H9 (cell line): ENCODE measurements around the gene ENTR1. TPM values are rescaled to one million over a fixed set of nuclear protein-coding genes. Genes with fewer than 3 reads are reported as not detected.

Experiments
- DNase-seq: peaks from one replicate; pipeline ENCODE4 v3.0.0-alpha.2; 2017
- H2AFZ ChIP-seq: one replicate; pipeline ENCODE4 v1.6.1; 2013; ENCODE audit warnings: mild to moderate bottlenecking, low read length, control low read depth, moderate library complexity
- H2AK5ac ChIP-seq: 2 replicates; pipeline ENCODE4 v1.6.1; 2013; ENCODE audit warnings: low read length, control low read depth, mixed read lengths; ENCODE audit not compliant: insufficient read length
- H2BK120ac ChIP-seq: one replicate; pipeline ENCODE4 v1.6.1; 2013; ENCODE audit warnings: low read depth, mild to moderate bottlenecking, low read length, control low read depth, inconsistent platforms; ENCODE audit not compliant: poor library complexity, severe bottlenecking
- H2BK12ac ChIP-seq: 2 replicates; pipeline ENCODE4 v1.6.1; 2013; ENCODE audit warnings: low read length, control low read depth, mixed read lengths, low read depth; ENCODE audit not compliant: insufficient read length
- H2BK15ac ChIP-seq: 2 replicates; pipeline ENCODE4 v1.6.1; 2013; ENCODE audit warnings: low read depth, low read length, control low read depth
- H2BK20ac ChIP-seq: one replicate; pipeline ENCODE4 v1.6.1; 2013; ENCODE audit warnings: low read depth, mild to moderate bottlenecking, low read length, control low read depth, inconsistent platforms; ENCODE audit not compliant: poor library complexity, severe bottlenecking
- H2BK5ac ChIP-seq: 2 replicates; pipeline ENCODE4 v1.6.1; 2013; ENCODE audit warnings: low read length, control low read depth, mixed read lengths; ENCODE audit not compliant: insufficient read length
- H3K14ac ChIP-seq: 2 replicates; pipeline ENCODE4 v1.6.1; 2013; ENCODE audit warnings: low read length, control low read depth; ENCODE audit not compliant: insufficient read depth
- H3K18ac ChIP-seq: 2 replicates; pipeline ENCODE4 v1.6.1; 2013; ENCODE audit warnings: low read depth, mild to moderate bottlenecking, mixed read lengths, low read length, control low read depth; ENCODE audit not compliant: insufficient read length
- H3K23ac ChIP-seq: 2 replicates; pipeline ENCODE4 v1.6.1; 2013; ENCODE audit warnings: low read length, control low read depth, mixed read lengths, low read depth; ENCODE audit not compliant: insufficient read length
- H3K23me2 ChIP-seq: 2 replicates; pipeline ENCODE4 v1.6.1; 2013; ENCODE audit warnings: low read depth, mild to moderate bottlenecking, mixed read lengths, low read length, control low read depth; ENCODE audit not compliant: insufficient read length, poor library complexity, severe bottlenecking
- H3K27ac ChIP-seq: 2 replicates; pipeline ENCODE4 v1.5.1; 2013; ENCODE audit warnings: low read length, control low read depth, mixed read lengths, low read depth; ENCODE audit not compliant: insufficient read length
- H3K27me3 ChIP-seq: 2 replicates; pipeline ENCODE4 v1.6.1; 2013; ENCODE audit warnings: low read length, control low read depth, inconsistent platforms; ENCODE audit not compliant: insufficient read depth
- H3K4ac ChIP-seq: 2 replicates; pipeline ENCODE4 v1.6.1; 2013; ENCODE audit warnings: low read depth, mild to moderate bottlenecking, control low read depth, inconsistent platforms, low read length, moderate library complexity
- H3K4me1 ChIP-seq: 2 replicates; pipeline ENCODE4 v1.6.1; 2013; ENCODE audit warnings: low read length, control low read depth, inconsistent platforms; ENCODE audit not compliant: insufficient read depth
- H3K4me2 ChIP-seq: 2 replicates; pipeline ENCODE4 v1.6.1; 2013; ENCODE audit warnings: low read length, control low read depth, mixed read lengths; ENCODE audit not compliant: insufficient read length, insufficient read depth
- H3K56ac ChIP-seq: 2 replicates; pipeline ENCODE4 v1.6.1; 2013; ENCODE audit warnings: low read depth, mild to moderate bottlenecking, mixed read lengths, low read length, control low read depth; ENCODE audit not compliant: insufficient read length
- H3K79me1 ChIP-seq: 2 replicates; pipeline ENCODE4 v1.6.1; 2013; ENCODE audit warnings: low read depth, mild to moderate bottlenecking, moderate library complexity, low read length, control low read depth, inconsistent platforms; ENCODE audit not compliant: insufficient read depth, poor library complexity, severe bottlenecking
- H3K79me2 ChIP-seq: 2 replicates; pipeline ENCODE4 v1.6.1; 2013; ENCODE audit warnings: low read length, control low read depth, inconsistent platforms; ENCODE audit not compliant: insufficient read depth
- H3K9ac ChIP-seq: 2 replicates; pipeline ENCODE4 v1.6.1; 2013; ENCODE audit warnings: low read length, control low read depth, mixed read lengths; ENCODE audit not compliant: insufficient read length; ENCODE audit errors: extremely low read depth
- H3K9me3 ChIP-seq: one replicate; pipeline ENCODE4 v1.6.1; 2013; ENCODE audit warnings: low read depth, low read length, inconsistent platforms; ENCODE audit not compliant: control insufficient read depth
- H3T11ph ChIP-seq: one replicate; pipeline ENCODE4 v1.6.1; 2013; ENCODE audit warnings: mild to moderate bottlenecking, low read length, control low read depth, inconsistent platforms
- H4K20me1 ChIP-seq: one replicate; pipeline ENCODE4 v1.6.1; 2013; ENCODE audit not compliant: control insufficient read depth, insufficient read length, insufficient read depth
- H4K5ac ChIP-seq: 2 replicates; pipeline ENCODE4 v1.6.1; 2013; ENCODE audit warnings: low read depth, mild to moderate bottlenecking, mixed read lengths, low read length, control low read depth; ENCODE audit not compliant: insufficient read length
- H4K8ac ChIP-seq: replicated peaks from 2 replicates; pipeline ENCODE4 v1.6.1; 2013; ENCODE audit warnings: low read length, control low read depth, mixed read lengths, low read depth; ENCODE audit not compliant: insufficient read length
- H4K91ac ChIP-seq: 2 replicates; pipeline ENCODE4 v1.6.1; 2013; ENCODE audit warnings: low read depth, mild to moderate bottlenecking, moderate library complexity, mixed read lengths, low read length, control low read depth; ENCODE audit not compliant: insufficient read length
- H3K27ac Mint-ChIP-seq, 3 experiments: 2 replicates in 2 of 3; 3 replicates in 1 of 3; pipeline ENCODE4 v1.8.0; 2020 to 2021; ENCODE audit warnings: mixed read lengths in 3 of 3, mild to moderate bottlenecking in 1 of 3, moderate library complexity in 1 of 3
- H3K27me3 Mint-ChIP-seq: 2 replicates; pipeline ENCODE4 v1.8.0; 2021; ENCODE audit warnings: low read depth, mild to moderate bottlenecking, moderate library complexity, mixed read lengths
- H3K36me3 Mint-ChIP-seq, 3 experiments: 2 replicates in 2 of 3; 3 replicates in 1 of 3; pipeline ENCODE4 v1.8.0; 2020 to 2021; ENCODE audit warnings: low read depth in 3 of 3, mixed read lengths in 3 of 3; ENCODE audit not compliant: insufficient read depth in 1 of 3
- H3K4me1 Mint-ChIP-seq, 2 experiments: 2 replicates each; pipeline ENCODE4 v1.8.0; 2020; ENCODE audit warnings: mixed read lengths in 2 of 2
- H3K4me3 Mint-ChIP-seq, 2 experiments: 2 replicates in 1 of 2; 3 replicates in 1 of 2; pipeline ENCODE4 v1.8.0; 2020 to 2021; ENCODE audit warnings: mild to moderate bottlenecking in 2 of 2, mixed read lengths in 2 of 2, moderate library complexity in 1 of 2
- H3K9me3 Mint-ChIP-seq, 2 experiments: 2 replicates in 1 of 2; 3 replicates in 1 of 2; pipeline ENCODE4 v1.8.0; 2020; ENCODE audit warnings: mild to moderate bottlenecking in 2 of 2, mixed read lengths in 2 of 2, moderate library complexity in 1 of 2
- CTCF ChIP-seq: fragments of 200-600 bp; sonication (generic); conservative IDR thresholded peaks from 3 replicates; pipeline ENCODE4 v1.8.0; 2021; ENCODE audit warnings: antibody characterized with exemption, mild to moderate bottlenecking
- WGBS: extraction: QIAGEN DNeasy Blood & Tissue Kit; methylation state at CpG from one replicate; pipeline ENCODE4 v1.1.7; 2013; ENCODE audit warnings: missing lambda C conversion rate, low lambda C conversion rate, mixed read lengths; ENCODE audit not compliant: insufficient read length; ENCODE audit errors: extremely low coverage; 5-methylcytosine and 5-hydroxymethylcytosine counted together
- total RNA-seq: library from RNA; stranded (reverse); gene quantifications from 2 replicates; pipeline ENCODE4 v1.2.1, GENCODE V29; 2021

Gene ENTR1
- total RNA-seq, 1 experiment from 2014 or later, result 108 TPM

DNA sequence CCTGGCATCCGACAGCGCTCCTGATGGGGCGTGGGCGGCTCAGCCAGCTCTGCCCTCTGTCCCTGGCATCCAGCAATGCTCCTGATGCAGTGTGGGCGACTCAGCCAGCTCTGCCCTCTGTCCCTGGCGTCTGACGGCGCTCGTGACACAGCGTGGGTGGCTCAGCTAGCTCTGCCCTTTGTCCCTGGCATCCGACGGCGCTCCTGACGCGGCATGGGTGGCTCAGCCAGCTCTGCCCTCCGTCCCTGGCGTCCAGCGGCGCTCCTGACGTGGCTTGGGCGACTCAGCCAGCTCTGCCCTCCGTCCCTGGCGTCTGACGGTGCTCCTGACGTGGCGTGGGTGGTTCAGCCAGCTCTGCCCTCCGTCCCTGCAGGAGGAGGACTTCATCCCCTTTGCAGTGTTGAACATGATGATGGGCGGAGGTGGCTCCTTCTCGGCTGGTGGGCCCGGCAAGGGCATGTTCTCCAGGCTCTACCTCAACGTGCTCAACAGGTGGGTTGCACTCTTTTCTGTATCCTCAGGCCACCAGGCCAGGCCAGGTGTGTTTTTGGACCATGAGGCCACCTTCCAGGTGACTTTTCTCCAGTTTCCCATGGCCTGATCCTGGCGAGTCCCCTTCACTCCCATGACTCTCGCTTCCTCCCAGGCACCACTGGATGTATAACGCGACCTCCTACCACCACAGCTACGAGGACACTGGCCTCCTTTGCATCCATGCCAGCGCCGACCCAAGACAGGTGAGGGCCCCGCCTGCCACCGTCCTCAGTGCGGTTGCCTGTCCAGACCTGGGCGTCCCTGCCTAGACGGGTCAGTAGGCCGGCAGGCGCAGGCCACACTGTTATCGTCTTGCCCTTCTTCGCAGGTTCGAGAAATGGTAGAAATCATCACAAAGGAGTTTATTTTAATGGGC, 8.0 kb upstream of the ENTR1 start:
- Histone ChIP-seq H3K4ac (no peak overlapping the region), H3K4me2 (no peak overlapping the region), H2BK12ac (no peak overlapping the region), H2BK120ac (no peak overlapping the region), H2BK15ac (no peak overlapping the region), H3K23me2 (no peaks in the 10 kb centered on the region), H4K8ac (no peak overlapping the region), H2AFZ (no peak overlapping the region), H3K4me1 (no peaks in the 10 kb centered on the region), H3K27ac (no peak overlapping the region), H2BK20ac (no peak overlapping the region), H3K9me3 (no peaks in the 10 kb centered on the region), H3K14ac (no peak overlapping the region), H3T11ph (no peak overlapping the region), H4K91ac (no peak overlapping the region), H3K27me3 (no peaks in the 10 kb centered on the region), H2AK5ac (no peak overlapping the region), H2BK5ac (no peak overlapping the region), H3K18ac (no peak overlapping the region), H4K5ac (no peak overlapping the region), H3K56ac (no peak overlapping the region), H3K23ac (no peak overlapping the region), H4K20me1 (no peaks in the 10 kb centered on the region), H3K79me2 (no peaks in the 10 kb centered on the region), H3K9ac (no peak overlapping the region), H3K79me1 (no peaks in the 10 kb centered on the region)
- Mint-ChIP-seq H3K27ac (no peak overlapping the region), H3K27me3 (no peaks in the 10 kb centered on the region), H3K4me3 (no peak overlapping the region), H3K9me3 (no peaks in the 10 kb centered on the region), H3K36me3 (peaks cover 37 to 88% (median 74%) of the 10 kb centered on the region in 3 experiments), H3K4me1 (no peaks in the 10 kb centered on the region)
- TF ChIP-seq CTCF, result no peak
- DNase-seq, result no peak
- WGBS, result no CpG with 5 or more reads among the region's 48 CpGs
